Left lung (tissue), 10 donors: Measurements from ENCODE around the gene PHKA2. TPM values are rescaled to one million over a fixed set of nuclear protein-coding genes. Genes with fewer than 3 reads are reported as not detected.

Source experiments
- ATAC-seq: fragments of 200-7000 bp; cut with Tn5 transposase; one replicate; pipeline ENCODE4 v1.9.1; 2020; ENCODE audit warnings: moderate library complexity
- DNase-seq, 4 donors: peaks; one replicate each; pipeline ENCODE4 v3.0.0-alpha.2; 2013 to 2020
- H3K27ac ChIP-seq, 2 donors: fragments of 200-600 bp; sonication (generic) in 1 of 2; one replicate each; pipeline versions ENCODE4 v1.5.0 to v1.8.0; 2020 to 2021
- H3K27me3 ChIP-seq, 2 donors: fragments of 200-600 bp; sonication (generic) in 1 of 2; one replicate each; pipeline versions ENCODE4 v1.5.0 to v1.8.0; 2020 to 2021
- H3K36me3 ChIP-seq, 2 donors: fragments of 200-600 bp; sonication (generic) in 1 of 2; one replicate each; pipeline versions ENCODE4 v1.5.0 to v1.8.0; 2020 to 2021
- H3K4me1 ChIP-seq, 2 donors: fragments of 200-600 bp; one replicate each; pipeline ENCODE4 v1.8.0; 2021
- H3K4me3 ChIP-seq, 2 donors: fragments of 200-600 bp; sonication (generic) in 1 of 2; one replicate each; pipeline versions ENCODE4 v1.5.0 to v1.8.0; 2020 to 2021; ENCODE audit warnings: mild to moderate bottlenecking in 1 of 2
- H3K9me3 ChIP-seq, 2 donors: fragments of 200-600 bp; sonication (generic) in 1 of 2; one replicate each; pipeline versions ENCODE4 v1.5.0 to v1.8.0; 2020 to 2021
- CTCF ChIP-seq, 2 donors: fragments of 200-600 bp; sonication (generic) in 1 of 2; IDR thresholded peaks; one replicate each; pipeline versions ENCODE4 v1.5.0 to v1.8.0; 2021; ENCODE audit warnings: antibody characterized with exemption in 2 of 2
- intact Hi-C, 2 donors: fragments of 100-400 bp; cut with DNase I; formaldehyde crosslinking; loops; one replicate each; pipeline versions ENCODE4 v1.11.2 to v1.14.2; 2022
- polyA plus RNA-seq, 6 donors: library from polyadenylated mRNA; unstranded; fragments of 120-200 nt; gene quantifications; one replicate each; pipeline ENCODE4 v1.2.1, GENCODE V29; 2013; ENCODE audit not compliant: insufficient read length in 6 of 6
- total RNA-seq, 2 donors: library from RNA; stranded (reverse); fragmentation: NEBNext Ultra II Directional; extraction: Animal tissue kit (Norgen Biotek cat#: 25700); gene quantifications; one replicate each; pipeline ENCODE4 v1.2.1, GENCODE V29; 2021
- donor health status: DM: no; HTN: yes; CAD: no.
- donor health status: DM: no; HTN: no; CAD: no.

Gene PHKA2
- total and polyA plus RNA-seq, 8 donors, result 26.1 to 45.8 (median 38.0) TPM

- Histone ChIP-seq H3K27ac (no peak overlapping the region), H3K36me3 (peaks cover 0 to 16% of the 10 kb centered on the region in 2 donors), H3K4me3 (no peak overlapping the region), H3K9me3 (no peaks in the 10 kb centered on the region), H3K4me1 (no peaks in the 10 kb centered on the region), H3K27me3 (no peaks in the 10 kb centered on the region)
- intact Hi-C loops, result no loop called here
- ATAC-seq (no peak), DNase-seq (no peak)
- no peak for TF ChIP-seq CTCF (IDR thresholded peaks at IDR 0.05)
These were observed 37.8 kb downstream of the PHKA2 start for GRCh38 chrX:18946157-18946556.

GRCh38 chrX:18945483-18945882 is 38.4 kb downstream of the PHKA2 start:
- H3K9me3 ChIP-seq, result no peaks in the 10 kb centered on the region
- peaks cover 0 to 16% of the 10 kb centered on the region in 2 donors for H3K36me3 ChIP-seq
- H3K4me3 ChIP-seq, result no peak overlapping the region
- H3K4me1 ChIP-seq, result no peaks in the 10 kb centered on the region
- ATAC-seq (no peak), DNase-seq (no peak)
- no peak overlapping the region for H3K27ac ChIP-seq
- intact Hi-C loops, result no loop called here
- TF ChIP-seq CTCF (IDR thresholded peaks at IDR 0.05), result no peak
- H3K27me3 ChIP-seq, result no peaks in the 10 kb centered on the region

- intact Hi-C loops, result no loop called here
- Histone ChIP-seq H3K4me1 (no peaks in the 10 kb centered on the region), H3K9me3 (no peaks in the 10 kb centered on the region), H3K27ac (no peak overlapping the region), H3K4me3 (no peak overlapping the region), H3K36me3 (peaks cover 0 to 16% of the 10 kb centered on the region in 2 donors), H3K27me3 (no peaks in the 10 kb centered on the region)
- ATAC-seq (no peak), DNase-seq (no peak)
- no peak for TF ChIP-seq CTCF (IDR thresholded peaks at IDR 0.05)
These were observed 39.4 kb downstream of the PHKA2 start for GRCh38 chrX:18944482-18944881.

- DNase-seq (no peak), ATAC-seq (no peak)
- no peaks in the 10 kb centered on the region for H3K9me3 ChIP-seq
- intact Hi-C loops, result no loop called here
- peaks cover 0 to 22% of the 10 kb centered on the region in 2 donors for H3K36me3 ChIP-seq
- H3K27ac ChIP-seq, result no peak overlapping the region
- no peaks in the 10 kb centered on the region for H3K27me3 ChIP-seq
- H3K4me3 ChIP-seq, result no peak overlapping the region
- no peaks in the 10 kb centered on the region for H3K4me1 ChIP-seq
- TF ChIP-seq CTCF (IDR thresholded peaks at IDR 0.05), result no peak
These were observed 42.0 kb downstream of the PHKA2 start for GRCh38 chrX:18941896-18942295.

GRCh38 chrX:18938710-18939109 is 45.2 kb downstream of the PHKA2 start:
- intact Hi-C loops, result loop anchor here in 1 of 2 donors (10.0 kb wide), 1 partner anchor 396 kb away; no protein-coding TSS in a partner anchor
- no peak for TF ChIP-seq CTCF (IDR thresholded peaks at IDR 0.05)
- no peak for DNase-seq

More at GRCh38 chrX:18938710-18939109, 45.2 kb downstream of the PHKA2 start:
- ATAC-seq, result no peak
- Histone ChIP-seq H3K9me3 (no peaks in the 10 kb centered on the region), H3K4me1 (no peaks in the 10 kb centered on the region), H3K27ac (no peak overlapping the region), H3K4me3 (no peak overlapping the region), H3K36me3 (peaks cover 0 to 34% of the 10 kb centered on the region in 2 donors), H3K27me3 (no peaks in the 10 kb centered on the region)
